Mesendoderm (in vitro differentiated cells): Measurements from ENCODE around the gene CKM.

Experiments
- DNase-seq: peaks from one replicate; pipeline ENCODE4 v3.0.0; 2013
- H2AK5ac ChIP-seq: 2 replicates; pipeline ENCODE4 v1.6.1; 2013; ENCODE audit warnings: low read length, inconsistent platforms
- H2BK120ac ChIP-seq: 2 replicates; pipeline ENCODE4 v1.6.1; 2013; ENCODE audit warnings: low read depth, mild to moderate bottlenecking, low read length, moderate library complexity, mixed read lengths
- H2BK15ac ChIP-seq: replicated peaks from 2 replicates; pipeline ENCODE4 v1.6.1; 2013; ENCODE audit warnings: low read depth, mild to moderate bottlenecking, moderate library complexity
- H2BK5ac ChIP-seq: 2 replicates; pipeline ENCODE4 v1.6.1; 2013; ENCODE audit warnings: low read length, inconsistent platforms
- H3K18ac ChIP-seq: 2 replicates; pipeline ENCODE4 v1.6.1; 2013; ENCODE audit warnings: mild to moderate bottlenecking, low read length, mixed read lengths
- H3K23ac ChIP-seq: one replicate; pipeline ENCODE4 v1.6.1; 2013; ENCODE audit warnings: low read length
- H3K27ac ChIP-seq: 2 replicates; pipeline ENCODE4 v1.5.1; 2013; ENCODE audit warnings: low read depth, mild to moderate bottlenecking, inconsistent platforms, low read length, moderate library complexity
- H3K27me3 ChIP-seq: 2 replicates; pipeline ENCODE4 v1.6.1; 2013; ENCODE audit warnings: low read length, control low read depth, mild to moderate bottlenecking, inconsistent platforms; ENCODE audit not compliant: insufficient read depth, poor library complexity
- H3K36me3 ChIP-seq: 2 replicates; pipeline ENCODE4 v1.6.1; 2013; ENCODE audit warnings: low read length, inconsistent platforms; ENCODE audit not compliant: control insufficient read depth, insufficient read depth
- H3K4ac ChIP-seq: one replicate; pipeline ENCODE4 v1.6.1; 2013; ENCODE audit warnings: low read depth, mild to moderate bottlenecking, low read length, moderate library complexity
- H3K4me1 ChIP-seq: 2 replicates; pipeline ENCODE4 v1.6.1; 2013; ENCODE audit warnings: low read depth, low read length, inconsistent platforms; ENCODE audit not compliant: control insufficient read depth
- H3K4me2 ChIP-seq: 2 replicates; pipeline ENCODE4 v1.6.1; 2013; ENCODE audit warnings: low read length
- H3K4me3 ChIP-seq: 2 replicates; pipeline ENCODE4 v1.5.1; 2013; ENCODE audit warnings: mild to moderate bottlenecking, low read length
- H3K56ac ChIP-seq: one replicate; pipeline ENCODE4 v1.6.1; 2013; ENCODE audit warnings: low read length
- H3K79me1 ChIP-seq: 2 replicates; pipeline ENCODE4 v1.6.1; 2013; ENCODE audit warnings: low read length, inconsistent platforms
- H3K79me2 ChIP-seq: 2 replicates; pipeline ENCODE4 v1.6.1; 2013; ENCODE audit warnings: mild to moderate bottlenecking, low read length; ENCODE audit not compliant: control insufficient read depth, insufficient read depth
- H3K9ac ChIP-seq: 2 replicates; pipeline ENCODE4 v1.6.1; 2013; ENCODE audit warnings: low read length, inconsistent platforms
- H4K5ac ChIP-seq: one replicate; pipeline ENCODE4 v1.6.1; 2013; ENCODE audit warnings: low read length
- H4K8ac ChIP-seq: one replicate; pipeline ENCODE4 v1.6.1; 2013; ENCODE audit warnings: low read depth, mild to moderate bottlenecking, control low read depth, low read length, moderate library complexity
- WGBS: extraction: QIAGEN DNeasy Blood & Tissue Kit; methylation state at CpG from one replicate; pipeline ENCODE4 v1.1.7; 2013; ENCODE audit warnings: low lambda C conversion rate, missing lambda C conversion rate; ENCODE audit not compliant: insufficient coverage; ENCODE audit errors: extremely low coverage; 5-methylcytosine and 5-hydroxymethylcytosine counted together

Gene CKM

DNA sequence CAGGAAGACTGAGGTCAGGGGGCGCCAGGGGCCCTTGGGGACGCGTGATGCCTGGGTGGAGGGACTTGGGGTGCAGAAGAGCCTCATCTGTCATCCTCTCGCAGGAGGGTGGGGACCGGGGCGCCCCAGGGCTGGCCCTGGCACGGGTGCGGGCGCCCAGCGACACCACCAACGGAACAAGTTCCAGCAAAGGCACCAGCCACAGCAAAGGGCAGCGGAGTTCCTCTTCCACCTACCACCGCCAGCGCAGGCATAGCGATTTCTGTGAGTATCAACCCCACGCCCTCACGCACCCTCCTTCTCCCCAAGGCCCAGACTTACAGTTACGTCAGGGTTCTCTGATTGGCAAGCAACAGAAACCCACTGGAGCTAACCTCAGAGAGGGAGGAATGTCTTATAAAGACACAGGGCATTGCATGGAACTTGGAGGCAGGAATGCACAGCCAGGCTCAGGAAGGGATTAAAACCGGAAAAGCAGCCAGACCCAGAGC is 42.2 kb downstream of the CKM start:
- Histone ChIP-seq H3K18ac (no peak overlapping the region), H3K4ac (no peak overlapping the region), H2AK5ac (no peak overlapping the region), H3K23ac (no peak overlapping the region), H3K56ac (no peak overlapping the region), H3K27ac (no peak overlapping the region), H3K9ac (no peak overlapping the region), H4K8ac (no peak overlapping the region), H3K27me3 (no peaks in the 10 kb centered on the region), H3K4me2 (no peak overlapping the region), H3K4me3 (no peak overlapping the region), H3K36me3 (peaks cover 2% of the 10 kb centered on the region), H2BK15ac (no peak overlapping the region), H3K4me1 (no peaks in the 10 kb centered on the region), H3K79me2 (no peaks in the 10 kb centered on the region), H4K5ac (no peak overlapping the region), H2BK120ac (no peak overlapping the region), H3K79me1 (no peaks in the 10 kb centered on the region), H2BK5ac (no peak overlapping the region)
- no peak for DNase-seq
- no CpG with 5 or more reads among the region's 19 CpGs for WGBS

DNA sequence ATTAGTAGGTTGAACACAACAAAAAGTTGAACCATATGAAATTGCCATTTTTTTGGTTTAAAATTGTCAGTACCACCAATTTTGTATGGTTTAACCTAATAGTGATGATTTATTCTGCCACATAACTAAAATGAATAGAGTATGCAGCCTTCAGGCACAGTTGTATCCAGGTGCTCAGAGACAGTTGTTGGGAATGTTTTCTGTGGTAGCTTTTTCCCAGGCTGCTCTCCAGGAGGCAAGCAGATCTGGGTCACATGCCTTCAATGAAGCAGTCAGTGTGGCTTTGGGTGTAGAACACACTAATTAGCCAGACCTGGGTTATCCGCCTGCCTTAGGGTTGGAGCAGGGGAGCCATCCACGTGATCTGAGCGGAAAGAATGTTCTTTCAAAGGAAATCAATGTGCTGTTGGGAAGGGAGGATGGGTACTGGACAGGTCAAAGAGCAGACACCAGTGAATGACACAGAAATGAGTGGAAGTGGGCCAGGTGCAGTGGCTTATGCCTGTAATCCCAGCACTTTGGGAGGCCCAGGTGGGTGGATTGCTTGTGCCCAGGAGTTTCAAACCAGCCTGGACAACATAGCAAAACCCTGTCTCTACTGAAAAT is 43.0 kb downstream of the CKM start:
- H2BK120ac ChIP-seq: no peak overlapping the region
- DNase-seq: no peak
- H3K4me3 ChIP-seq: no peak overlapping the region
- peaks cover 1% of the 10 kb centered on the region for H3K36me3 ChIP-seq
- H3K27me3 ChIP-seq: no peaks in the 10 kb centered on the region
- no peak overlapping the region for H3K27ac ChIP-seq
- H2AK5ac ChIP-seq: no peak overlapping the region
- no peak overlapping the region for H3K4me2 ChIP-seq
- H3K79me1 ChIP-seq: no peaks in the 10 kb centered on the region
- H2BK5ac ChIP-seq: no peak overlapping the region
- no peak overlapping the region for H3K23ac ChIP-seq
- WGBS: no CpG with 5 or more reads among the region's 3 CpGs
- no peak overlapping the region for H2BK15ac ChIP-seq
- H3K79me2 ChIP-seq: no peaks in the 10 kb centered on the region
- no peak overlapping the region for H3K4ac ChIP-seq
- H3K9ac ChIP-seq: no peak overlapping the region
- no peak overlapping the region for H3K18ac ChIP-seq
- no peak overlapping the region for H4K8ac ChIP-seq
- no peaks in the 10 kb centered on the region for H3K4me1 ChIP-seq
- H3K56ac ChIP-seq: no peak overlapping the region
- no peak overlapping the region for H4K5ac ChIP-seq

DNA sequence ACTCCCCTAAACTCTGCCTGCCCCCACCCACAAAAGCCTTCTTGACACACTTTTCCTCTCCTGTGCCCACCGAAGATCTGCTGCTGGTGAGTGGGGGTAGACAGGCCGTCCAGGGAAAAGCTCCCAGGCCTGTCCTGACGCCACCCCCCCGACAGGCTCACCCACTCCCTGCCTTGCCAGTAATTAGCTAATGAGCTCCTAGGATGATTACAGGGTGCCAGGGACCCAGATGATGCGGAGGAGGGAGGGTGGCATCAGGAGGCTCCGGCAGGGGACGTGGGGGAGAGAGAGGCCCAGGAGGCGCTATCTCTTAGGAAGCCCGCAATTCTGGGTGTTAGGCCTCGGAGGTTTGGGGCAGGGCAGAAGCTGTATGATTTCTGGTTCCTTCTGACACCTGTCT is 44.6 kb downstream of the CKM start:
- Histone ChIP-seq H2AK5ac (no peak overlapping the region), H3K4me3 (no peak overlapping the region), H3K79me2 (no peaks in the 10 kb centered on the region), H3K4ac (no peak overlapping the region), H2BK5ac (no peak overlapping the region), H3K4me1 (no peaks in the 10 kb centered on the region), H2BK120ac (no peak overlapping the region), H3K27ac (no peak overlapping the region), H4K8ac (no peak overlapping the region), H2BK15ac (no peak overlapping the region), H3K56ac (no peak overlapping the region), H3K9ac (no peak overlapping the region), H3K18ac (no peak overlapping the region), H3K4me2 (no peak overlapping the region), H3K23ac (no peak overlapping the region), H3K36me3 (peaks cover 1% of the 10 kb centered on the region), H3K79me1 (no peaks in the 10 kb centered on the region), H4K5ac (no peak overlapping the region), H3K27me3 (no peaks in the 10 kb centered on the region)
- DNase-seq: no peak
- no CpG with 5 or more reads among the region's 10 CpGs for WGBS

DNA sequence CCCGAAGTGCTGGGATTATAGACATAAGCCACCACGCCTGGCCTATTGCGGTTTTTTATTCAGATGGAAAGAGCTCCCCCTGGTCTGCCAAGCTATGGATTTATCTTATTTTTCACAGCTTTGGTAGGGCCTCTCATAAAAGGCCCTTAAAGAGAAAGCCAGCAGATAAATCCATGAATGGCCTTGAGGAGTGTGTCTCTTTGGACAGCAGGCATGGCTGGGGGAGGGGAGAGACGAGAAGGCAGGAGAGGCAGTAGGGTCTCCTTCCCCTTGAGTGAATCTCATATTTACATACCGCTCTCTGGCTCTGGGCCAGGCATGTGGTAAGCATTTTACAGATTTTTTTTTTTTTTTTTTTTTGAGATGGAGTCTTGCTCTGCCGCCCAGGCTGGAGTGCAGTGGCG is 46.4 kb downstream of the CKM start:
- no peak for DNase-seq

DNA sequence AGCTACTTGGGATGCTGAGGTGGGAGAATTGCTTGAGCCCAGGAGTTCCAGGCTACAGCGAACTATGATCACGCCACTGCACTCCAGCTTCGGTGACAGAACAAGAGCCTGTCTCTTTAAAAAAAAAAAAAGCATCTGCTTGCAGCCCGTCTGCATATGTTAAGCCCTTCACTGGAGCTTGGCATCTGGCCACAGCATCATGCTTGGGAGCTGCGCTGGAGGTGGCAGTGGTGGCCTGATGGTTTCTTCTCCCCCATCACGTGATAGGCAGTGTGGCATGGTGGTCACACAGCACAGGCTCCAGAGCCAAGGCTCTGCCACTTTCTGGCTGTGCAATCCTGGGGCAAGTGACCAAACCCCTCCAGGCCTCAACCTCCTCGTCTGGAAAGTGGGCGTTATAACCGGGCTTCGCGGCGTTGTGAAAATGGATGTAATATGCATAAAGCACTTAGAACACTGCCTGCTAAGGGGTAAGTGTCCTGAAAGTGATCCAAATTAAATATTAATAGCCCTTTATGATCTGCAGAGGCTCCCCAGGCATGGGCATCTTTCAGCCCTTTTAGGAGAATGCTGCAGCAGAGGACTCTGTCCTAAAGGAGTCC is 47.2 kb downstream of the CKM start:
- H3K4me1 ChIP-seq: no peaks in the 10 kb centered on the region
- no peak for DNase-seq
- no peak overlapping the region for H4K5ac ChIP-seq
- H3K56ac ChIP-seq: no peak overlapping the region
- no peak overlapping the region for H3K18ac ChIP-seq
- no peak overlapping the region for H2BK120ac ChIP-seq
- H3K79me1 ChIP-seq: no peaks in the 10 kb centered on the region
- no peak overlapping the region for H2AK5ac ChIP-seq
- H2BK15ac ChIP-seq: no peak overlapping the region
- no peak overlapping the region for H3K4ac ChIP-seq
- no peak overlapping the region for H3K4me2 ChIP-seq
- H2BK5ac ChIP-seq: no peak overlapping the region
- H4K8ac ChIP-seq: no peak overlapping the region
- H3K27ac ChIP-seq: no peak overlapping the region
- H3K4me3 ChIP-seq: no peak overlapping the region
- H3K36me3 ChIP-seq: peaks cover 1% of the 10 kb centered on the region
- WGBS: no CpG with 5 or more reads among the region's 12 CpGs
- H3K9ac ChIP-seq: no peak overlapping the region
- H3K23ac ChIP-seq: no peak overlapping the region
- H3K27me3 ChIP-seq: no peaks in the 10 kb centered on the region
- no peaks in the 10 kb centered on the region for H3K79me2 ChIP-seq

More for the DNA sequence above, 46.4 kb downstream of the CKM start:
- WGBS: no CpG with 5 or more reads among the region's 7 CpGs
- Histone ChIP-seq H2BK5ac (no peak overlapping the region), H3K27ac (no peak overlapping the region), H3K56ac (no peak overlapping the region), H3K4me1 (no peaks in the 10 kb centered on the region), H3K4me2 (no peak overlapping the region), H4K8ac (no peak overlapping the region), H3K79me2 (no peaks in the 10 kb centered on the region), H3K18ac (no peak overlapping the region), H2AK5ac (no peak overlapping the region), H3K4ac (no peak overlapping the region), H3K79me1 (no peaks in the 10 kb centered on the region), H4K5ac (no peak overlapping the region), H3K36me3 (peaks cover 1% of the 10 kb centered on the region), H2BK120ac (no peak overlapping the region), H2BK15ac (no peak overlapping the region), H3K23ac (no peak overlapping the region), H3K9ac (no peak overlapping the region), H3K4me3 (no peak overlapping the region), H3K27me3 (no peaks in the 10 kb centered on the region)

DNA sequence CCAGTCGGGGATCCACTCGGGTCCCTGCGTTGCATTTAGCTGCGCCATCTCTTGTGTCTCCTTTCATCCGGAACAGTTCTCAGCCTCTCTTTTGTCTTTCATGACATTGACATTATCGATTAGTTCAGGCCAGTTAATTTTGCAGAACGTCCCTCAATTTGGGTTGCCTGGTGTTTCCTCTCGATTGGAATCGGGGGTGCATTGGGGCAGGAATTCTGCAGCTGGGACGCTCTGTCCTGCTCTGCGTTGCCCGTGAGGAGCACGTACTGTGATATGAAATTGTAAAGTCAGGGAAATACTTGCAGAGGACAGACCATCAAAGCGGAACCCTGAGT is 49.2 kb downstream of the CKM start:
- Histone ChIP-seq H3K4ac (no peak overlapping the region), H2BK5ac (no peak overlapping the region), H3K79me1 (no peaks in the 10 kb centered on the region), H3K79me2 (no peaks in the 10 kb centered on the region), H3K4me1 (no peaks in the 10 kb centered on the region), H4K8ac (no peak overlapping the region), H3K56ac (no peak overlapping the region), H3K36me3 (peaks cover 1% of the 10 kb centered on the region), H3K27me3 (no peaks in the 10 kb centered on the region), H2BK120ac (no peak overlapping the region), H3K4me3 (no peak overlapping the region), H3K23ac (no peak overlapping the region), H3K9ac (no peak overlapping the region), H2AK5ac (no peak overlapping the region), H2BK15ac (no peak overlapping the region), H3K4me2 (no peak overlapping the region), H4K5ac (no peak overlapping the region), H3K27ac (no peak overlapping the region), H3K18ac (no peak overlapping the region)
- no peak for DNase-seq
- WGBS: no CpG with 5 or more reads among the region's 14 CpGs
